PC-3 (cell line): ENCODE results near the gene AZIN2. TPM values are rescaled to one million over a fixed set of nuclear protein-coding genes. Genes with fewer than 3 reads are reported as not detected.

Source experiments
- ATAC-seq: fragments of 200-7000 bp; cut with Tn5 transposase; 2 replicates; pipeline ENCODE4 v1.9.1; 2020; ENCODE audit warnings: mild to moderate bottlenecking, moderate library complexity
- BruUV-seq: library from RNA; stranded (reverse); fragments of 400-500 nt; replicated peaks from 2 replicates; lab custom pipeline; 2021; lab: Mats Ljungman, UMichigan
- CTCF ChIA-PET: fragments of 300-600 bp; sonication (Branson Sonifier 250); formaldehyde crosslinking; loops from one replicate; lab custom pipeline; 2022; ENCODE audit warnings: antibody characterized with exemption; lab: Charles Lee
- POLR2A ChIA-PET: fragments of 300-600 bp; sonication (Branson Sonifier 250); formaldehyde crosslinking; loops from one replicate; lab custom pipeline; 2022; ENCODE audit warnings: antibody characterized with exemption; ENCODE audit not compliant: unreplicated experiment; lab: Charles Lee
- DNase-seq: peaks from one replicate; pipeline ENCODE4 v3.0.0-alpha.2; 2015
- H2AFZ ChIP-seq: fragments of 300-600 bp; sonication (generic); 2 replicates; pipeline ENCODE4 v1.6.0; 2016; ENCODE audit warnings: antibody characterized with exemption, low read length
- H3F3A ChIP-seq: fragments of 300-600 bp; sonication (generic); one replicate; pipeline ENCODE4 v1.6.0; 2017; ENCODE audit warnings: antibody characterized with exemption, low read length, control low read depth, mild to moderate bottlenecking; ENCODE audit not compliant: unreplicated experiment
- H3K27ac ChIP-seq: fragments of 300-600 bp; sonication (generic); 2 replicates; pipeline ENCODE4 v1.5.1; 2016; ENCODE audit warnings: mild to moderate bottlenecking, low read length
- H3K27me3 ChIP-seq: fragments of 300-600 bp; sonication (generic); 2 replicates; pipeline ENCODE4 v1.6.1; 2016; ENCODE audit warnings: low read length, mixed read lengths
- H3K36me3 ChIP-seq: fragments of 300-600 bp; sonication (generic); 2 replicates; pipeline ENCODE4 v1.6.1; 2016; ENCODE audit warnings: low read depth, mixed run types, low read length, mixed read lengths
- H3K4me1 ChIP-seq: fragments of 300-600 bp; sonication (generic); 2 replicates; pipeline ENCODE4 v1.5.1; 2016; ENCODE audit warnings: low read length; ENCODE audit not compliant: insufficient read depth
- H3K4me2 ChIP-seq: fragments of 300-600 bp; sonication (generic); 2 replicates; pipeline ENCODE4 v1.6.0; 2016; ENCODE audit warnings: low read length
- H3K4me3 ChIP-seq: fragments of 300-600 bp; sonication (generic); 2 replicates; pipeline ENCODE4 v1.5.1; 2016; ENCODE audit warnings: mild to moderate bottlenecking, low read length, mixed read lengths
- H3K79me2 ChIP-seq: fragments of 300-600 bp; sonication (generic); 2 replicates; pipeline ENCODE4 v1.6.1; 2017; ENCODE audit warnings: low read length, mixed read lengths
- H3K9ac ChIP-seq: fragments of 300-600 bp; sonication (generic); 2 replicates; pipeline ENCODE4 v1.6.0; 2016; ENCODE audit warnings: mild to moderate bottlenecking, low read length
- H3K9me2 ChIP-seq: fragments of 300-600 bp; sonication (generic); replicated peaks from 2 replicates; pipeline ENCODE4 v1.6.1; 2016; ENCODE audit warnings: mixed run types, low read length, mixed read lengths
- H3K9me3 ChIP-seq: fragments of 300-600 bp; sonication (generic); 2 replicates; pipeline ENCODE4 v1.6.1; 2016; ENCODE audit warnings: low read length, mixed read lengths
- H4K20me1 ChIP-seq: fragments of 300-600 bp; sonication (generic); 2 replicates; pipeline ENCODE4 v1.6.1; 2016; ENCODE audit warnings: low read length, mixed read lengths
- CTCF ChIP-seq: fragments of 300-600 bp; sonication (generic); conservative IDR thresholded peaks from 2 replicates; pipeline ENCODE4 v1.5.1; 2017; ENCODE audit warnings: antibody characterized with exemption, low read depth, mild to moderate bottlenecking, low read length
- EZH2 ChIP-seq: fragments of 300-600 bp; sonication (generic); IDR thresholded peaks from one replicate; pipeline ENCODE4 v1.6.1; 2017; ENCODE audit warnings: antibody characterized with exemption, mild to moderate bottlenecking, low read length; ENCODE audit not compliant: unreplicated experiment
- EZH2phosphoT487 ChIP-seq: fragments of 300-600 bp; sonication (generic); IDR thresholded peaks from 2 replicates; pipeline ENCODE4 v1.6.1; 2018; ENCODE audit warnings: mild to moderate bottlenecking, antibody characterized with exemption, low read length, borderline replicate concordance
- intact Hi-C: fragments of 100-400 bp; cut with micrococcal nuclease; formaldehyde crosslinking; loops from 2 replicates; pipeline ENCODE4 v1.9.0; 2023
- total RNA-seq: library from RNA; depleted of rRNA; stranded (reverse); fragments of >200 nt; gene quantifications from 2 replicates; pipeline ENCODE4 v1.2.3, GENCODE V29; 2014

Gene AZIN2
- total RNA-seq, 1 experiment from 2014 or later = 2.2 TPM

DNA sequence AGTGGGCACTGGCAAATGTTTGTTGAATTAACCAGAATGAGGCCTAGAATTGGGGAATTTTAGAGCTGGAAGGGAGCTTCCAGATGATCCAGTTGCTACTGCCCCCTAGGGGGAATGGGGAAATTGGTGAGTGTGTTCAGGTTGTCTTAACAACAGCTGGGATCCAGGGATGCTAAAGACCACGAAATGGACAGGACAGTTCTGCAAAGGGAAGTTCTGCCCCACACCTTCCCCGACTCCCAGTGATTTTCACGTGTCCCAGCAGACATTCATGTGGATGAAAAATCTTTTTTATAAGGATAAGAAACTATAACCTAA, 67.0 kb downstream of the AZIN2 start:
- Histone ChIP-seq H3K9ac (no peak overlapping the region), H3K9me3 (no peaks in the 10 kb centered on the region), H3K4me1 (peaks cover 22% of the 10 kb centered on the region), H3K36me3 (no peaks in the 10 kb centered on the region), H3F3A (no peaks in the 10 kb centered on the region), H3K4me2 (no peak overlapping the region), H3K4me3 (no peak overlapping the region), H3K27ac (no peak overlapping the region), H3K27me3 (no peaks in the 10 kb centered on the region), H4K20me1 (no peaks in the 10 kb centered on the region), H3K79me2 (no peaks in the 10 kb centered on the region), H2AFZ (no peak overlapping the region), H3K9me2 (no peaks in the 10 kb centered on the region)
- intact Hi-C loops = no loop called here
- CTCF ChIA-PET = interaction anchor here (1.0 kb wide), 1 partner anchor 21 kb away, joined by 5 read pairs; no protein-coding TSS in a partner anchor
- POLR2A ChIA-PET = no interaction called here
- TF ChIP-seq EZH2 (no peak), CTCF (peak; percentile 64)
- BruUV-seq = no TSS peak
- DNase-seq (peak; percentile 45), ATAC-seq (no peak)

- no peak overlapping the region for H2AFZ ChIP-seq
- no peaks in the 10 kb centered on the region for H3K79me2 ChIP-seq
- peaks cover 22% of the 10 kb centered on the region for H3K4me1 ChIP-seq
- no peak overlapping the region for H3K27ac ChIP-seq
- H3K4me2 ChIP-seq = no peak overlapping the region
- BruUV-seq = no TSS peak
- DNase-seq (no peak), ATAC-seq (no peak)
- ChIA-PET CTCF (no interaction called here), POLR2A (no interaction called here)
- no peaks in the 10 kb centered on the region for H3K9me3 ChIP-seq
- no peak overlapping the region for H3K4me3 ChIP-seq
- no peaks in the 10 kb centered on the region for H3K36me3 ChIP-seq
- TF ChIP-seq EZH2phosphoT487 (no peak), CTCF (no peak), EZH2 (no peak)
- no peaks in the 10 kb centered on the region for H3K9me2 ChIP-seq
- H3K27me3 ChIP-seq = no peaks in the 10 kb centered on the region
- no peaks in the 10 kb centered on the region for H4K20me1 ChIP-seq
- no peak overlapping the region for H3K9ac ChIP-seq
- no peaks in the 10 kb centered on the region for H3F3A ChIP-seq
- intact Hi-C loops = no loop called here
Measured at GRCh38 chr1:33148615-33149014, 67.7 kb downstream of the AZIN2 start.

DNA sequence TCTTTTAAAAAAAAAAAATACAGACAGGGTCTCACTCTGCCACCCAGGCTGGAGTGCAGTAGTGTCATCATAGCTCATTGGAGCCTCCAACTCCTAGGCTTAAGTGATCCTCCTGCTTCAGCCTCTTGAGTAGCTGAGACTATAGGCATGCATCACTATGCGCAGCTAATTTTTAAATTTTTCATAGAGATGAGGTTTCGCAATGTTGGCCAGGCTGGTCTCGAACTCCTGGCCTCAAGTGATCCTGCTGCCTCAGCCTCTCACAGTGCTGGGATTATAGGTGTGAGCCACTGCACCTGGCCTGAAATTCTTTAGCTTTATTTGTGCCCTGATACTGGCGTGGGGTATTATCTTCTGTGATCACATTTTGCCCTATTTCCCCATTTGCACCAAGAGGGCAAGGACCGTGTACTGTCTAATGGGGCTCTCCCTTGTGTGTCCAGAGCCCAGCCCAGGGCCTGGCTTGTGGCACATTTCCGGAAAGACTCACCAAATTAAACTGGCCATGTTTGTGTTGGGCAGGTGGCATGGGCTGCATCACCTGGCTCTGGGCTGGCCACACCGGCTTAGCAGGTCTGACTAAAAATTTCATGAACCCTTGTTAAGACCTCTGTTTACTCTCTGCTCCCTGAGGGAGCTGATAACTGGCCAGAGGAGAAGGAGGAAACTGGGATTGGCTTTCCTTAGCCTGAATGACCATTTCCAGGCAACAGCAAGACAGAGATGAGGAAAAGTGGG, 68.7 kb downstream of the AZIN2 start:
- Histone ChIP-seq H3K4me3 (no peak overlapping the region), H3F3A (no peaks in the 10 kb centered on the region), H3K9me2 (no peaks in the 10 kb centered on the region), H3K4me2 (peak overlapping the region; percentile 26; the same call in 1 of the 2 replicates), H3K36me3 (no peaks in the 10 kb centered on the region), H3K9ac (no peak overlapping the region), H3K9me3 (no peaks in the 10 kb centered on the region), H3K27me3 (no peaks in the 10 kb centered on the region), H4K20me1 (no peaks in the 10 kb centered on the region), H3K79me2 (no peaks in the 10 kb centered on the region), H2AFZ (no peak overlapping the region), H3K27ac (peak overlapping the region; percentile 43), H3K4me1 (peaks cover 22% of the 10 kb centered on the region)
- TF ChIP-seq EZH2phosphoT487 = no peak
- ChIA-PET POLR2A (no interaction called here), CTCF (no interaction called here)
- ATAC-seq (peak; percentile 82), DNase-seq (peak; percentile 91)
- intact Hi-C loops = no loop called here
- no TSS peak for BruUV-seq
